Adrenal gland (tissue), 12 donors: ENCODE data around the gene TPP1. TPM values are rescaled to one million over a fixed set of nuclear protein-coding genes. Genes with fewer than 3 reads are reported as not detected.

Experiments
- DNase-seq, 7 donors: peaks; one replicate each; pipeline ENCODE4 v3.0.0-alpha.2; 2019 to 2020
- H3K27ac ChIP-seq, 5 donors: fragments of 200-600 bp; sonication (generic) in 4 of 5; 1 replicate in 3 of 5; 2 replicates in 2 of 5; pipeline versions ENCODE4 v1.5.1 to v1.8.0; 2016 to 2020; ENCODE audit warnings: mild to moderate bottlenecking in 1 of 5
- H3K27me3 ChIP-seq: fragments of 200-600 bp; 2 replicates; pipeline ENCODE4 v1.8.0; 2021
- H3K36me3 ChIP-seq, 2 donors: fragments of 200-600 bp; replicated peaks in 1 of 2; 1 replicate in 1 of 2; 2 replicates in 1 of 2; pipeline versions ENCODE4 v1.5.1 to v1.8.0; 2018 to 2022
- H3K4me1 ChIP-seq, 2 donors: fragments of 200-600 bp; replicated peaks in 1 of 2; 1 replicate in 1 of 2; 2 replicates in 1 of 2; pipeline versions ENCODE4 v1.5.1 to v1.8.0; 2018 to 2021
- H3K4me3 ChIP-seq, 4 donors: fragments of 200-600 bp; sonication (generic) in 3 of 4; one replicate each; pipeline ENCODE4 v1.5.1; 2016 to 2018
- H3K9me3 ChIP-seq, 3 donors: fragments of 200-600 bp; sonication (generic) in 1 of 3; replicated peaks in 1 of 3; 1 replicate in 2 of 3; 2 replicates in 1 of 3; pipeline versions ENCODE4 v1.5.1 to v1.8.0; 2016 to 2021
- CTCF ChIP-seq, 6 experiments: fragments of 450-650 bp in 4 of 6; fragments of 200-600 bp in 2 of 6; sonication (generic) in 1 of 6; IDR thresholded peaks; 1 replicate in 5 of 6; 2 replicates in 1 of 6; pipeline versions ENCODE4 v1.5.1 to v1.8.0; 2016 to 2021; ENCODE audit warnings: antibody characterized with exemption in 6 of 6, mild to moderate bottlenecking in 2 of 6, moderate library complexity in 1 of 6
- POLR2A ChIP-seq, 2 donors: fragments of 450-650 bp; IDR thresholded peaks; one replicate each; pipeline ENCODE4 v1.6.1; 2017; ENCODE audit warnings: antibody characterized with exemption in 2 of 2, mild to moderate bottlenecking in 2 of 2, moderate library complexity in 1 of 2
- WGBS, 4 donors: extraction: QIAGEN DNeasy Blood & Tissue Kit in 2 of 4; methylation state at CpG; one replicate each; pipeline versions ENCODE4 v1.1.5 to v1.1.7; 2013 to 2017; 5-methylcytosine and 5-hydroxymethylcytosine counted together
- intact Hi-C, 2 donors: fragments of 100-400 bp; cut with DNase I; formaldehyde crosslinking; loops; one replicate each; pipeline versions ENCODE4 v1.14.1 to v1.15.0; 2022 to 2023
- polyA plus RNA-seq, 3 donors: library from polyadenylated mRNA; stranded (reverse); fragments of 200-250 nt in 2 of 3; fragments of 350-450 nt in 1 of 3; fragmentation: Illumina TruSeq in 1 of 3; extraction: RNeasy Lipid Tissue Mini Kit (QIAGEN cat#74804) in 1 of 3; gene quantifications; one replicate each; pipeline ENCODE4 v1.2.3, GENCODE V29; 2013 to 2014
- total RNA-seq, 9 donors: library from RNA; depleted of rRNA in 4 of 9; stranded (reverse); fragments of >200 nt in 4 of 9; fragments of 120-200 nt in 1 of 9; fragmentation: NEBNext Ultra II Directional in 1 of 9; extraction: Animal tissue kit (Norgen Biotek cat#: 25700) in 1 of 9; gene quantifications; one replicate each; pipeline versions ENCODE4 v1.1.0 to v1.2.4, GENCODE V29; 2013 to 2023
- donor health status: healthy with polysubstance abuse.
- donor health status: Bipolar disorder and iron deficiency.
- donor health status: DM: yes; HTN: yes; CAD: no.
- donor health status: DM: no; HTN: no; CAD: no.
- donor health status: DM: no; HTN: no; CAD: no.
- donor health status: DM: yes; HTN: yes; CAD: no.

The TPP1 gene
- total and polyA plus RNA-seq, 12 donors = 53.2 to 464 (median 288) TPM

GRCh38 chr11:6633422-6634408 lies 14.5 kb upstream of the TPP1 start:
- DNase-seq = no peak
- H3K9me3 ChIP-seq = no peaks in the 10 kb centered on the region
- intact Hi-C loops = no loop called here
- TF ChIP-seq CTCF (IDR thresholded peaks at IDR 0.05) (no peak), POLR2A (IDR thresholded peaks at IDR 0.05) (no peak)
- H3K4me3 ChIP-seq = no peak overlapping the region
- WGBS, 4 donors = 81 to 93% (median 89%) methylated on average over 11 to 16 of the region's 16 CpGs
- H3K36me3 ChIP-seq = no peaks in the 10 kb centered on the region
- peaks cover 7 to 26% of the 10 kb centered on the region in 2 donors for H3K4me1 ChIP-seq
- no peaks in the 10 kb centered on the region for H3K27me3 ChIP-seq
- H3K27ac ChIP-seq = peak overlapping the region in 1 of 5 donors; percentile 12

GRCh38 chr11:6632116-6633073 lies 13.2 kb upstream of the TPP1 start:
- Histone ChIP-seq H3K4me1 (peaks cover 7 to 16% of the 10 kb centered on the region in 2 donors), H3K9me3 (no peaks in the 10 kb centered on the region), H3K36me3 (no peaks in the 10 kb centered on the region), H3K27ac (no peak overlapping the region), H3K27me3 (no peaks in the 10 kb centered on the region), H3K4me3 (no peak overlapping the region)
- TF ChIP-seq POLR2A (IDR thresholded peaks at IDR 0.05) = no peak
- no peak for TF ChIP-seq CTCF (IDR thresholded peaks at IDR 0.05)
- intact Hi-C loops = no loop called here
- 88 to 96% (median 89%) methylated on average over 13 to 29 of the region's 29 CpGs for WGBS, 4 donors
- no peak for DNase-seq

- WGBS, 4 donors = 80 to 91% (median 88%) methylated on average over 9 to 11 of the region's 11 CpGs
- intact Hi-C loops = no loop called here
Observed at GRCh38 chr11:6631361-6631890, 12.2 kb upstream of the TPP1 start.

More at GRCh38 chr11:6631361-6631890, 12.2 kb upstream of the TPP1 start:
- Histone ChIP-seq H3K4me3 (no peak overlapping the region), H3K9me3 (no peaks in the 10 kb centered on the region), H3K4me1 (peaks cover 7 to 15% of the 10 kb centered on the region in 2 donors), H3K27me3 (no peaks in the 10 kb centered on the region), H3K36me3 (no peaks in the 10 kb centered on the region), H3K27ac (no peak overlapping the region)
- no peak for TF ChIP-seq POLR2A (IDR thresholded peaks at IDR 0.05)
- no peak for TF ChIP-seq CTCF (IDR thresholded peaks at IDR 0.05)
- no peak for DNase-seq
